GM19035 (cell line): ENCODE data around the gene KIF13A.
"Not testable (repeated sequence)": the region's sequence is repeated elsewhere in the genome, so short reads cannot be mapped to it uniquely, and the experiment has no call there.

Experiments
- ATAC-seq: cut with Tn5 transposase; IDR thresholded peaks from one replicate; pipeline ENCODE4 v1.9.1; 2021; ENCODE audit not compliant: unreplicated experiment

The KIF13A gene

GRCh38 chr6:17987447-17987696 lies at the start of gene KIF13A:
Gene KIF13A (minus strand): TSS chr6:17987635. CDS start chr6:17987463, 172 bp downstream.
- peak; percentile 28 for ATAC-seq

GRCh38 chr6:18036781-18037180 lies 49.3 kb upstream of the KIF13A start:
- no peak for ATAC-seq

GRCh38 chr6:18035330-18035854 lies 48.0 kb upstream of the KIF13A start:
- no peak for ATAC-seq

GRCh38 chr6:18034798-18035202 lies 47.4 kb upstream of the KIF13A start:
- no peak for ATAC-seq

GRCh38 chr6:18031680-18032256 lies 44.3 kb upstream of the KIF13A start:
- ATAC-seq: no peak

- no peak for ATAC-seq
Observed at GRCh38 chr6:18031189-18031588, 43.8 kb upstream of the KIF13A start.

GRCh38 chr6:18028332-18028731 lies 40.9 kb upstream of the KIF13A start:
- ATAC-seq: no peak

GRCh38 chr6:18025596-18025995 lies 38.2 kb upstream of the KIF13A start:
- no peak for ATAC-seq

- ATAC-seq: no peak
Observed at GRCh38 chr6:18024876-18025275, 37.4 kb upstream of the KIF13A start.

GRCh38 chr6:18023891-18024290 lies 36.5 kb upstream of the KIF13A start:
- no peak for ATAC-seq

GRCh38 chr6:18022398-18023231 lies 35.2 kb upstream of the KIF13A start:
- ATAC-seq: no peak

GRCh38 chr6:18021166-18021850 lies 33.9 kb upstream of the KIF13A start:
- ATAC-seq: no peak

GRCh38 chr6:18020545-18020944 lies 33.1 kb upstream of the KIF13A start:
- not testable (repeated sequence) for ATAC-seq

- ATAC-seq: no peak
Observed at GRCh38 chr6:18019539-18020534, 32.4 kb upstream of the KIF13A start.

GRCh38 chr6:18019133-18019532 lies 31.7 kb upstream of the KIF13A start:
- ATAC-seq: not testable (repeated sequence)

GRCh38 chr6:18016698-18017097 lies 29.3 kb upstream of the KIF13A start:
- ATAC-seq: no peak

- ATAC-seq: no peak
Observed at GRCh38 chr6:18016133-18016532, 28.7 kb upstream of the KIF13A start.

- ATAC-seq: no peak
Observed at GRCh38 chr6:18011287-18011686, 23.9 kb upstream of the KIF13A start.

GRCh38 chr6:18010540-18010939 lies 23.1 kb upstream of the KIF13A start:
- ATAC-seq: not testable (repeated sequence)

GRCh38 chr6:18004256-18004985 lies 17.0 kb upstream of the KIF13A start:
- no peak for ATAC-seq
